H1 (cell line): ENCODE data around the gene HBD.

Source experiments
- CBX5 ChIP-seq: fragments of 300-800, 300-1000 bp; sonication (generic); IDR thresholded peaks from 2 replicates; pipeline ENCODE4 v1.7.1; 2016; ENCODE audit warnings: antibody characterized with exemption, low read length, low read depth
- CREB1 ChIP-seq: IDR thresholded peaks from 2 replicates; pipeline ENCODE4 v1.6.1; 2012; ENCODE audit warnings: inconsistent platforms
- CTCF ChIP-seq, 3 experiments: IDR thresholded peaks; 1 replicate in 2 of 3; 2 replicates in 1 of 3; pipeline versions ENCODE4 v1.5.1 to v1.6.1; 2011; ENCODE audit warnings: low read length in 3 of 3, mild to moderate bottlenecking in 3 of 3, inconsistent platforms in 2 of 3, low read depth in 1 of 3, moderate library complexity in 1 of 3; ENCODE audit not compliant: insufficient read depth in 1 of 3; ENCODE audit errors: control extremely low read depth in 1 of 3
- JUND ChIP-seq: IDR thresholded peaks from 2 replicates; pipeline ENCODE4 v1.6.1; 2011; ENCODE audit warnings: mild to moderate bottlenecking, improper control_type of control experiment, low read length
- MAFK ChIP-seq: IDR thresholded peaks from 2 replicates; pipeline ENCODE4 v1.6.1; 2012; ENCODE audit warnings: low read depth, mild to moderate bottlenecking, improper control_type of control experiment, low read length
- POLR2A ChIP-seq, 2 experiments: IDR thresholded peaks; 1 replicate in 1 of 2; 2 replicates in 1 of 2; pipeline ENCODE4 v1.6.1; 2011; ENCODE audit warnings: low read depth in 2 of 2, low read length in 2 of 2, mild to moderate bottlenecking in 2 of 2; ENCODE audit errors: control extremely low read depth in 1 of 2
- RAD21 ChIP-seq, 2 experiments: IDR thresholded peaks in 1 of 2; conservative IDR thresholded peaks in 1 of 2; 2 replicates each; pipeline ENCODE4 v1.6.1; 2011; ENCODE audit warnings: low read depth in 2 of 2, low read length in 2 of 2, improper control_type of control experiment in 1 of 2, inconsistent platforms in 1 of 2, mild to moderate bottlenecking in 1 of 2, moderate library complexity in 1 of 2
- SIN3A ChIP-seq, 2 experiments: IDR thresholded peaks in 1 of 2; conservative IDR thresholded peaks in 1 of 2; 2 replicates each; pipeline ENCODE4 v1.6.1; 2011 to 2012; ENCODE audit warnings: low read length in 2 of 2, improper control_type of control experiment in 1 of 2, low read depth in 1 of 2, mild to moderate bottlenecking in 1 of 2
- SRF ChIP-seq: IDR thresholded peaks from 2 replicates; pipeline ENCODE4 v1.6.1; 2011; ENCODE audit warnings: mild to moderate bottlenecking, low read depth, low read length, moderate library complexity
- TEAD4 ChIP-seq: IDR thresholded peaks from 2 replicates; pipeline ENCODE4 v1.6.1; 2012; ENCODE audit warnings: low read depth, low read length, inconsistent platforms, mixed read lengths

- no peak for TF ChIP-seq CTCF (IDR thresholded peaks at IDR 0.05; ENCODE audit: control extremely low read depth in 1 of 3, insufficient read depth in 1 of 3, low read depth in 1 of 3, low read length in 3 of 3)
- TF ChIP-seq POLR2A (IDR thresholded peaks at IDR 0.05; ENCODE audit: control extremely low read depth in 1 of 2, low read depth in 2 of 2, low read length in 2 of 2) = no peak
- TF ChIP-seq CREB1 = no peak
- TF ChIP-seq MAFK = no peak
- TF ChIP-seq RAD21 (IDR thresholded peaks at IDR 0.05 in 1 of 2, conservative IDR thresholded peaks at IDR 0.05 in 1 of 2; ENCODE audit: low read depth in 2 of 2, low read length in 2 of 2) = no peak
- TF ChIP-seq CBX5 = no peak
- no peak for TF ChIP-seq SRF
- TF ChIP-seq TEAD4 = no peak
- TF ChIP-seq SIN3A (conservative IDR thresholded peaks at IDR 0.05 in 1 of 2, IDR thresholded peaks at IDR 0.05 in 1 of 2; ENCODE audit: low read depth in 1 of 2, low read length in 2 of 2) = no peak
- no peak for TF ChIP-seq JUND
These were observed 4.9 kb downstream of the HBD start for GRCh38 chr11:5229356-5229755.
